Limb (tissue), 2 donors: ENCODE data around the gene BCL2.

Source experiments
- DNase-seq, 2 donors: peaks; one replicate each; pipeline ENCODE4 v3.0.0-alpha.2; 2016; ENCODE audit errors: extremely low spot score in 2 of 2

BCL2 gene

GRCh38 chr18:63113899-63114565, 205.5 kb downstream of the BCL2 start:
- no peak for DNase-seq

GRCh38 chr18:63112706-63113105, 206.9 kb downstream of the BCL2 start:
- no peak for DNase-seq

- peak in 1 of 2 donors; percentile 64 for DNase-seq
Measured at GRCh38 chr18:63111671-63112402, 207.7 kb downstream of the BCL2 start.

- no peak for DNase-seq
Measured at GRCh38 chr18:63109802-63110201, 209.8 kb downstream of the BCL2 start.

GRCh38 chr18:63109022-63109421, 210.5 kb downstream of the BCL2 start:
- no peak for DNase-seq

GRCh38 chr18:63107931-63108330, 211.6 kb downstream of the BCL2 start:
- DNase-seq, result no peak

GRCh38 chr18:63107171-63107845, 212.3 kb downstream of the BCL2 start:
- DNase-seq, result no peak

GRCh38 chr18:63106727-63107126, 212.8 kb downstream of the BCL2 start:
- no peak for DNase-seq

- no peak for DNase-seq
Measured at GRCh38 chr18:63105636-63106316, 213.8 kb downstream of the BCL2 start.

GRCh38 chr18:63104868-63105267, 214.7 kb downstream of the BCL2 start:
- no peak for DNase-seq

GRCh38 chr18:63102941-63103744, 216.4 kb downstream of the BCL2 start:
- no peak for DNase-seq

GRCh38 chr18:63100630-63101055, 218.9 kb downstream of the BCL2 start:
- DNase-seq, result no peak

- no peak for DNase-seq
Measured at GRCh38 chr18:63099848-63100629, 219.5 kb downstream of the BCL2 start.

- no peak for DNase-seq
Measured at GRCh38 chr18:63099091-63099840, 220.3 kb downstream of the BCL2 start.

- DNase-seq, result no peak
Measured at GRCh38 chr18:63098018-63098981, 221.3 kb downstream of the BCL2 start.

- DNase-seq, result no peak
Measured at GRCh38 chr18:63097178-63097577, 222.4 kb downstream of the BCL2 start.

- DNase-seq, result no peak
Measured at GRCh38 chr18:63096327-63096874, 223.2 kb downstream of the BCL2 start.

GRCh38 chr18:63095768-63096167, 223.8 kb downstream of the BCL2 start:
- no peak for DNase-seq
